Glutamatergic neuron (in vitro differentiated cells): ENCODE data around the gene RCAN2. TPM values are rescaled to one million over a fixed set of nuclear protein-coding genes. Genes with fewer than 3 reads are reported as not detected.

ENCODE experiments used
- DNase-seq: peaks from one replicate; pipeline ENCODE4 v3.0.0; 2022
- H3K27ac Mint-ChIP-seq: one replicate; pipeline ENCODE4 v1.8.0; 2020; ENCODE audit warnings: mild to moderate bottlenecking, mixed read lengths, inconsistent platforms; ENCODE audit not compliant: unreplicated experiment
- H3K27me3 Mint-ChIP-seq: one replicate; pipeline ENCODE4 v1.8.0; 2020; ENCODE audit warnings: mild to moderate bottlenecking, moderate library complexity, mixed read lengths, inconsistent platforms; ENCODE audit not compliant: unreplicated experiment
- H3K36me3 Mint-ChIP-seq: one replicate; pipeline ENCODE4 v1.8.0; 2020; ENCODE audit warnings: mild to moderate bottlenecking, mixed read lengths, inconsistent platforms; ENCODE audit not compliant: unreplicated experiment
- H3K4me1 Mint-ChIP-seq: one replicate; pipeline ENCODE4 v1.8.0; 2020; ENCODE audit warnings: mild to moderate bottlenecking, low read depth, mixed read lengths, inconsistent platforms; ENCODE audit not compliant: unreplicated experiment
- H3K4me3 Mint-ChIP-seq: one replicate; pipeline ENCODE4 v1.8.0; 2020; ENCODE audit warnings: mild to moderate bottlenecking, mixed read lengths, inconsistent platforms; ENCODE audit not compliant: unreplicated experiment
- H3K9me3 Mint-ChIP-seq: one replicate; pipeline ENCODE4 v1.8.0; 2020; ENCODE audit warnings: mild to moderate bottlenecking, moderate library complexity, mixed read lengths, inconsistent platforms; ENCODE audit not compliant: unreplicated experiment
- total RNA-seq: library from RNA; stranded (reverse); fragmentation: NEBNext Ultra II Directional; extraction: Animal tissue kit (Norgen Biotek cat#: 25700); gene quantifications from one replicate; pipeline ENCODE4 v1.2.1, GENCODE V29; 2021; ENCODE audit not compliant: unreplicated experiment
- TF ChIP-seq, protein P1 (sequence below): fragments of 200-600 bp; sonication (generic); IDR thresholded peaks from one replicate; pipeline ENCODE4 v1.5.0; 2021; ENCODE audit not compliant: partially characterized antibody, unreplicated experiment

RCAN2 gene
- total RNA-seq, 1 donor from 2014 or later: 21.6 TPM

DNA sequence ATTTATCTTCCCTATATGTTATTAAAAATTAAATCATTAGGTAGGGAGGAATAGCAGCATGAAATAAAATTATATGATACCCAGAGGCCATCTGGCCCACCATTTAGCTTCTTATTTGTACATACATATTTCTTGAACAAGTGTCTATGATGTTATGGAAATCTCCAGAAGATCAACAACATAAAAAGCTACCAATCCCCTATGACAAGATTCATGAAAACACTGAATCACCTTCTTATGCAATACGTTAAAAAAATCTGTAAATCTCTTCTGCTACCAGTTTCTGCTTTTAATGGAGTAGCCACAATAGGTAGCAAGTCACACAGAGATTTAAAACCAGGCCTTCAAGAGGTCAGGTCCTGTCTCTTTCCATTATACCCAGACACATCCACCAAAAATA lies 194.7 kb downstream of the RCAN2 start:
- Mint-ChIP-seq H3K9me3 (no peaks in the 10 kb centered on the region), H3K4me1 (peaks cover 7% of the 10 kb centered on the region), H3K36me3 (no peaks in the 10 kb centered on the region)

DNA sequence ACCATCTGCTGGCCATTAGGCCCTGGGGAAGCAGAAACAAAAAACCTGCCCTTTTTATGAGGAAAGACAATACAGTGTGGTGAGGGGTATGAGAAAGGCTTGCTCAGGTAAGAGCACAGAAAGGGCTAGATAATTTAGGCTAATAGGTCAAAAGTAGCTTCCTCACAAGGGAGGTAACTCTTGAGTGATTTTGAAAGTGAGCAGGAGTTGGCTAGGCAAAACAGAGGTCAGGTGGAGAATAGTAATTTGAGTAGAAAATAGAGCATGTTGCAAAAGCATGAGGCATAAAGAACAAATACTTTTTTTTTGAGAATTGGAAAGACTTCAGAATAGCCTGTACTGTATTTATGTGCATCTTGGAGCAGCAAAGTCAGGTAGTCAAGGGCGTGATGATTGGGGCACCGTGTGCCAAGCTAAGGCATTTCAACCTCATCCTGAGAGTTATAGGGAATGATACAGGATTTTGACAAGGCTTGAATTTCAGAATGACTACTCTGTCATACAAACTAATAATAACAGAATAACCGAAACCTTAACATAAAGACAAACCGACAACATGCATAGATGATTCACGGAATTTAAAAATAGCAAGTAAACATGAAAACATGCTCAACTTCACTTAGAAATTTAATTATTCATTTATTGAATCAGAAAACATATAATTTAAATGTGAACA lies 197.5 kb downstream of the RCAN2 start:
- Mint-ChIP-seq H3K27me3 (peaks cover 2% of the 10 kb centered on the region), H3K27ac (no peak overlapping the region), H3K9me3 (no peaks in the 10 kb centered on the region), H3K4me3 (no peak overlapping the region), H3K4me1 (peaks cover 13% of the 10 kb centered on the region), H3K36me3 (no peaks in the 10 kb centered on the region)
- no peak for DNase-seq
- TF ChIP-seq, protein P1, sequence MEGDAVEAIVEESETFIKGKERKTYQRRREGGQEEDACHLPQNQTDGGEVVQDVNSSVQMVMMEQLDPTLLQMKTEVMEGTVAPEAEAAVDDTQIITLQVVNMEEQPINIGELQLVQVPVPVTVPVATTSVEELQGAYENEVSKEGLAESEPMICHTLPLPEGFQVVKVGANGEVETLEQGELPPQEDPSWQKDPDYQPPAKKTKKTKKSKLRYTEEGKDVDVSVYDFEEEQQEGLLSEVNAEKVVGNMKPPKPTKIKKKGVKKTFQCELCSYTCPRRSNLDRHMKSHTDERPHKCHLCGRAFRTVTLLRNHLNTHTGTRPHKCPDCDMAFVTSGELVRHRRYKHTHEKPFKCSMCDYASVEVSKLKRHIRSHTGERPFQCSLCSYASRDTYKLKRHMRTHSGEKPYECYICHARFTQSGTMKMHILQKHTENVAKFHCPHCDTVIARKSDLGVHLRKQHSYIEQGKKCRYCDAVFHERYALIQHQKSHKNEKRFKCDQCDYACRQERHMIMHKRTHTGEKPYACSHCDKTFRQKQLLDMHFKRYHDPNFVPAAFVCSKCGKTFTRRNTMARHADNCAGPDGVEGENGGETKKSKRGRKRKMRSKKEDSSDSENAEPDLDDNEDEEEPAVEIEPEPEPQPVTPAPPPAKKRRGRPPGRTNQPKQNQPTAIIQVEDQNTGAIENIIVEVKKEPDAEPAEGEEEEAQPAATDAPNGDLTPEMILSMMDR: no peak

More for the DNA sequence above, 194.7 kb downstream of the RCAN2 start:
- TF ChIP-seq, protein P1: no peak
- no peak for DNase-seq
- Mint-ChIP-seq H3K27ac (no peak overlapping the region), H3K27me3 (peaks cover 2% of the 10 kb centered on the region), H3K4me3 (no peak overlapping the region)

- Mint-ChIP-seq H3K27me3 (peaks cover 2% of the 10 kb centered on the region), H3K4me3 (no peak overlapping the region), H3K9me3 (no peaks in the 10 kb centered on the region), H3K27ac (no peak overlapping the region), H3K4me1 (peaks cover 13% of the 10 kb centered on the region), H3K36me3 (no peaks in the 10 kb centered on the region)
- TF ChIP-seq, protein P1: no peak
- no peak for DNase-seq
Observed at GRCh38 chr6:46291880-46292279, 199.4 kb downstream of the RCAN2 start.

DNA sequence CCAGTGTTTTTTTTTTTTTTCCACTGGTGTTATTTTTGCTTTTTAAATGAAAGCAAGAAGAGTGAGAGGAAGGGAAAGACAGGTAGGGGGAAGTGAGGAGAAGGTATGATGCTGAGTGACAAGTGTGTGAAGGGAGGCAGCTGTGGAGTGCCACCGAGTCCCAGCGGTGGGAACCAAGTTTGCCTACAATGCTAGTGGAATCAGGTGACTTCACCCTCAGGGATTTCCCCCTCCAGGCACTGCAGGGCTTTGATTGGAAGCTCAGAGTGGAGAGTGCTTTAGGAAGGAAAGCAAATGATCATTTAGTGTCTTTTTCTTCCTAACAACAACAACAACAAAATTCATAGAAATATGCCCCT lies 200.0 kb downstream of the RCAN2 start:
- peaks cover 13% of the 10 kb centered on the region for H3K4me1 Mint-ChIP-seq
- no peak overlapping the region for H3K27ac Mint-ChIP-seq
- H3K27me3 Mint-ChIP-seq: peaks cover 2% of the 10 kb centered on the region
- no peaks in the 10 kb centered on the region for H3K36me3 Mint-ChIP-seq
- DNase-seq: no peak
- H3K9me3 Mint-ChIP-seq: no peaks in the 10 kb centered on the region
- TF ChIP-seq, protein P1: no peak
- H3K4me3 Mint-ChIP-seq: no peak overlapping the region

- no peaks in the 10 kb centered on the region for H3K36me3 Mint-ChIP-seq
- H3K4me1 Mint-ChIP-seq: peaks cover 13% of the 10 kb centered on the region
- H3K4me3 Mint-ChIP-seq: no peak overlapping the region
- H3K27ac Mint-ChIP-seq: no peak overlapping the region
- H3K9me3 Mint-ChIP-seq: no peaks in the 10 kb centered on the region
- TF ChIP-seq, protein P1: no peak
- DNase-seq: no peak
- peaks cover 2% of the 10 kb centered on the region for H3K27me3 Mint-ChIP-seq
Observed at GRCh38 chr6:46290421-46291274, 200.6 kb downstream of the RCAN2 start.
